Stimulated activated CD4-positive, alpha-beta T cell treated with anti-CD3 and anti-CD28 coated beads, Interleukin-1b, Interleukin-23, amount 100 ng/mL, for 48 hours (primary cell): ENCODE data around the gene NSD2.
"Not testable (repeated sequence)": the region's sequence is repeated elsewhere in the genome, so short reads cannot be mapped to it uniquely, and the experiment has no call there.

Experiments
- DNase-seq: peaks from one replicate; pipeline ENCODE4 v3.0.0-alpha.2; 2020

Gene NSD2

DNA sequence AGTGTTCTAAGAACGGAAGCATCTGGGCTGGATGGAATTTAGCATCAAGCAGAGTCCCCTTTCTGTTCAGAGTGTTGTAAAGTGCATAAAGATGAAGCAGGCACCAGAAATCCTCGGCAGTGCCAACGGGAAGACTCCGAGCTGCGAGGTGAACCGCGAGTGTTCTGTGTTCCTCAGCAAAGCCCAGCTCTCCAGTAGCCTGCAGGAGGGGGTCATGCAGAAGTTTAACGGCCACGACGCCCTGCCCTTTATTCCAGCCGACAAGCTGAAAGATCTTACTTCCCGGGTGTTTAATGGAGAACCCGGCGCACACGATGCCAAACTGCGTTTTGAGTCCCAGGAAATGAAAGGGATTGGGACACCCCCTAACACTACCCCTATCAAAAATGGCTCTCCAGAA is 29.4 kb downstream of the NSD2 start:
- DNase-seq = no peak

- no peak for DNase-seq
Observed at GRCh38 chr4:1901127-1901526, 29.9 kb downstream of the NSD2 start.

GRCh38 chr4:1902243-1902642 is 31.1 kb downstream of the NSD2 start:
- DNase-seq = no peak

- peak; percentile 13 for DNase-seq
Observed at GRCh38 chr4:1903035-1903434, 31.8 kb downstream of the NSD2 start.

DNA sequence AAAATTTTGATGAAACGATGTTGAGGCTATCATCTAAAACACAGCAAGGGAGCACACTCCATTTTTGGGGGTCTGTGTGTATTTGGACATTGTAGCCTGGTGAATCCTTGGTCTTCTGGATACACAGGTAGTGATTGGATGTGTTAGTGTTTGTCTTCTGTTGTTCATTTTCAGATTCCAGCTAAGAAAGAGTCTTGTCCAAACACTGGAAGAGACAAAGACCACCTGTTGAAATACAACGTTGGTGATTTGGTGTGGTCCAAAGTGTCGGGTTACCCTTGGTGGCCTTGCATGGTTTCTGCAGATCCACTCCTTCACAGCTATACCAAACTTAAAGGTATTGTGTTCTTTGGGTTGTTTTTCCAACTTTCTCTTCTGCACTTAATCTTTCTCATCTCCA is 32.8 kb downstream of the NSD2 start:
- DNase-seq = no peak

GRCh38 chr4:1907848-1908525 is 36.8 kb downstream of the NSD2 start:
- no peak for DNase-seq

GRCh38 chr4:1909696-1910095 is 38.5 kb downstream of the NSD2 start:
- not testable (repeated sequence) for DNase-seq

GRCh38 chr4:1910643-1911042 is 39.5 kb downstream of the NSD2 start:
- DNase-seq = no peak

DNA sequence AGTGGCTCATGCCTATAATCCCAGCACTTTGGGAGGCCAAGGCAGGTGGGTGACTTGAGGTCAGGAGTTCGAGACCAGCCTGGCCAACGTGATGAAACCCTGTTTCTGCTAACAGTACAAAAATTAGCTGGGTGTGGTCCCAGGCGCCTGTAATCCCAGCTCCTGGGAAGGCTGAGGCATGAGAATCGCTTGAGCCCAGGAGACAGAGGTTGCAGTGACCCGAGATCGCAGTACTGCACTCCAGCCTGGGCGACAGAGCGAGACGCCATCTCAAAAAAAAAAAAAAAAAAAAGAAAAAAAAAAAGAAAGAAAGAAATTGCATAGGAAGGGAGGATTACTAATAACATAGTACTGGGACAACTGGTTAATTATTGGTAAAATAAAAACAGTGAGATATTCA is 40.1 kb downstream of the NSD2 start:
- DNase-seq = not testable (repeated sequence)

GRCh38 chr4:1922821-1923220 is 51.6 kb downstream of the NSD2 start:
- DNase-seq = no peak

DNA sequence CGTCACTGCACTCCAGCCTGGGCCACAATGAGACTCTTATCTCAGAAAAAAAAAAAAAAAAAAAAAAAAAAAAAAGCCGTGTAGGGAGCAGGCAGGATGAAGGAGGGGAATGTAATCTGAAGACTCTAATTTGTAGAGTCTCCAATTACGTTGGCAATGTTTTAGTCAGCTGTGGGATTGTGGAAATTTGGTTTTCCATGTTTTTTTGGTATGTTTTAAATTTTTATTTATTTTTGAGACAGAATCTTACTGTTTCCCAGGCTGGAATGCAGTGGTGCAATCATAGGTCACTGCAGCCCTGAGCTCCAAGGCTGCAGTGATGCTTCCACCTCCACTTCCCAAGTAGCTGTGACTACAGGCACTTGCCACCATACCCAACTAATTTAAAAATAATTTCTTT is 56.5 kb downstream of the NSD2 start:
- DNase-seq = no peak

- no peak for DNase-seq
Observed at GRCh38 chr4:1928356-1929239, 57.4 kb downstream of the NSD2 start.

- DNase-seq = no peak
Observed at GRCh38 chr4:1932736-1933135, 61.5 kb downstream of the NSD2 start.

GRCh38 chr4:1933700-1934099 is 62.5 kb downstream of the NSD2 start:
- DNase-seq = no peak

DNA sequence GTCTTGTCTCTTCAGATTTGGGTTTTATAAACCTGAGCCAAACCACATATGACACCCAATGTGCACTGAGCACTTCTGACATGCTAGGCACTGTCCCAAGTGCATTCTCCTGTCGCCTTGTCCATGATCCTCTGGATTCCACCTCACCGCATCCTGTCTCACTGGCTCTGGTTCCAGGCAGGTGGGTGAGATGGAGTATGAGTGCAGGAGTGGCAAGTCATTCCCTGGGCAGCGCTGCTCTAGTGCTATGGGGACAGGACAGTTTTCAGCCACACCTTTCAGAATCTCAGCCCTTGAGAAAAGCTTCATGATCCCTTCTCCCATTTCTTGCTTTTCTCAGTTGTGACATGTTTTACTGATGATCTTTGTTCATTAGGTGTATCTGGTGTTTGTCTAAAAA is 66.4 kb downstream of the NSD2 start:
- no peak for DNase-seq

- DNase-seq = no peak
Observed at GRCh38 chr4:1938027-1938426, 66.8 kb downstream of the NSD2 start.

GRCh38 chr4:1939664-1940509 is 68.7 kb downstream of the NSD2 start:
- DNase-seq = no peak

DNA sequence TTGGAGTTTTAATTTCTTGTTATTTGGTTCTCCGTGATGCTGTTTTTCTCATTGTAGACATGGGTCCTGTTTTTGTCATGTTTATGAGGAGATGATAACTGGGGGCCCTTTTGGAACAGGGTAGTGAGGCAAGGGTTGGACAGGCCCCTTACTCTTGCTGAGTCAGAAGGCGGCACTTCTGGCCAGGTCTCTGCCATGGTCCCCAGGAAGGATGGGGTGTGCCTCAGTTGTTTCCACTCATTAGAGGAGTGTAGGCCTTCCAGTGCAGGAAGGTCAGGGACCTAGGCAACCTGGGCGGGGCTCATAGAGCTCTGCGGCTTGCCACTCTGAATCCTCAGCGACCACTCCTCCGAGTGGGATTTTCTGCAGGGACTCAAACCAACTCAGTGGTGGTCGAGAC is 69.4 kb downstream of the NSD2 start:
- DNase-seq = no peak

GRCh38 chr4:1943928-1944327 is 72.7 kb downstream of the NSD2 start:
- no peak for DNase-seq

DNA sequence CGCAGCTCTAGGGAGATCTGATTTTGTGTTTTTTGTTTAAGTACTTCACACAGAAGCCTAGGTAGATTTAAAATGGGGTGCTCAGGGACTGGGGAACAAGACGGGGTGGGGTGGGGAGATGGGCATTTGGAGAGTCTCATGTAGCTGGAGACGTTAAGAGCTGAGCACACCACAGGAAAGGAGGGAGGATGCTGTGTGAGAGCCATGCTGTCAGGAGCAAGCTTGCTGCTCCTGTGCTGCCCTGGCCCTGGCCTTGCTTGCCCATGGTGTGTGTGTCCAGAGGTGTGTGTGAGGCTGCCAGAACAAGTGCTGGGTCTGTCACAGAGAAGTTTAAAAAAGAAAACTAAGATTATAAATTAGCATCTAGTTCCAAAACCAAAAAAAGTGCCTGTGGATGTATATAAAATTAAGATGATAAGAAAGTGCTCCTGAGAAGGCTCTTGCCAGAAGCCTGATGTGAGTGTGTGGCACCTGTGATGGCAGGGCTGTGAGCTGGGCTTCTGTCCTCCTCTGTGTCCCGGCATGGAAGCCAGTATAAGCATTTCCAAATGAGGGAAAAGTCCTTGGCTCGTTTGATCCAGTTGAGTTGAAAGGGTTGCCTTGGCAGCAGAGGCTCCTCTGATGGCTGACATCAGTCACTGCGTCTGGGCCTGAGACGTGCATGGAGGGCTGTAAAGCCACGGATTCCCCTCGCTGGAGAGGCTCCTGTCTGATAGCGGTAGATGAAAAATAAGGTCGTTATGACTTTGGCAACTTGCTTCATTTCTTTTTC is 74.1 kb downstream of the NSD2 start:
- no peak for DNase-seq

GRCh38 chr4:1945912-1946311 is 74.7 kb downstream of the NSD2 start:
- DNase-seq = no peak

- DNase-seq = no peak
Observed at GRCh38 chr4:1948232-1948631, 77.0 kb downstream of the NSD2 start.
